ENCODE results near the gene GFI1.

The GFI1 gene

DNA sequence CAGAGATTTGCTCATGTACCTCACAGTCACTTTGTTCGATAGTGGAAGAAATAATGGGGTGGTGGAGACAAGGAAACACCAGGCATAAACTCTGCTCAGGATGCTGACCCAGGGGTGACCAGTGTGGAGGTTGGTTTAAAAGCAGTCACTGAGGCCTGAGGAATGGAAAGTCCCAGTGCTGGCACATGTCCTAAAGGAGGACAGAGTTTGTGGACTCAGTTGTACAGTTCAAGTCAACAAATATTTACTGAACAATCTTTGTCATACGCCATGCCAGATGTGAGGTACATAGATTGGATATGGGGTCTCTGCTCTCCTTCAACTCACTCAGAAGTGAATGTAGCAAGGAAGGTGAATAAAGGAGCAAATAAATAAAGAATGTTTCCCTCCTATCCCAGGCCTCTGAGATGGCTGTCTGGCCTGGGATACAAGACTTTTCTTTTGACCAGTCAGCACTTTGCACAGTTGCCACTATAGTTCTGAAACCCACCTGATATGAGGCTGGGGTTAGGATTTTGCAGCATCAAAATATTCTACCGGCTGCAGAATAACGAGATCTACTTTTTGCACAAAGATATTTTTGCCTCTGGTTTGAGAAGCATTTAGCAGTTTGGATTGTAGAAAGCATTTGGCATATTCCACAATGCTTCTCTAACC, 7.9 kb upstream of the GFI1 start:
- TF ChIP-seq, protein P1, sequence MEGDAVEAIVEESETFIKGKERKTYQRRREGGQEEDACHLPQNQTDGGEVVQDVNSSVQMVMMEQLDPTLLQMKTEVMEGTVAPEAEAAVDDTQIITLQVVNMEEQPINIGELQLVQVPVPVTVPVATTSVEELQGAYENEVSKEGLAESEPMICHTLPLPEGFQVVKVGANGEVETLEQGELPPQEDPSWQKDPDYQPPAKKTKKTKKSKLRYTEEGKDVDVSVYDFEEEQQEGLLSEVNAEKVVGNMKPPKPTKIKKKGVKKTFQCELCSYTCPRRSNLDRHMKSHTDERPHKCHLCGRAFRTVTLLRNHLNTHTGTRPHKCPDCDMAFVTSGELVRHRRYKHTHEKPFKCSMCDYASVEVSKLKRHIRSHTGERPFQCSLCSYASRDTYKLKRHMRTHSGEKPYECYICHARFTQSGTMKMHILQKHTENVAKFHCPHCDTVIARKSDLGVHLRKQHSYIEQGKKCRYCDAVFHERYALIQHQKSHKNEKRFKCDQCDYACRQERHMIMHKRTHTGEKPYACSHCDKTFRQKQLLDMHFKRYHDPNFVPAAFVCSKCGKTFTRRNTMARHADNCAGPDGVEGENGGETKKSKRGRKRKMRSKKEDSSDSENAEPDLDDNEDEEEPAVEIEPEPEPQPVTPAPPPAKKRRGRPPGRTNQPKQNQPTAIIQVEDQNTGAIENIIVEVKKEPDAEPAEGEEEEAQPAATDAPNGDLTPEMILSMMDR (IDR thresholded peaks at IDR 0.05), result no peak

DNA sequence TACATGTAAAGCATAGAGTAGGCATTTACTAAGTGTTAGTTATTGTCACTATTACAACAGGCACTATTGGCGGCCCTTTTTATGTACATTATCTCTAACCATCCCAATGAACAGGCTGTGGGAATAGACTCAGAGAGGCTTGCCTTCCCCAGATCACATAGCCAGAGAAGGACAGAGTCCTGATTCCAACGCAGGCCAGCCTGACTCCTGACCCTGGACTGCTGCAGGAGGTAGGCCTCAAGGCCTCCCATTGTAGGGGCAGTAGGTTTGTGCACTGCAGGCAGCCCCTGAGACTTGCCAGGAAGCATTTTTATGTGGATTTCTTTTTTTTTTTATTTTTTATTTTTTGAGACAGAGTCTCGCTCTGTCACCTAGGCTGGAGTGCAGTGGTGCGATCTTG, 6.4 kb upstream of the GFI1 start:
- TF ChIP-seq, protein P1 (IDR thresholded peaks at IDR 0.05), result no peak

DNA sequence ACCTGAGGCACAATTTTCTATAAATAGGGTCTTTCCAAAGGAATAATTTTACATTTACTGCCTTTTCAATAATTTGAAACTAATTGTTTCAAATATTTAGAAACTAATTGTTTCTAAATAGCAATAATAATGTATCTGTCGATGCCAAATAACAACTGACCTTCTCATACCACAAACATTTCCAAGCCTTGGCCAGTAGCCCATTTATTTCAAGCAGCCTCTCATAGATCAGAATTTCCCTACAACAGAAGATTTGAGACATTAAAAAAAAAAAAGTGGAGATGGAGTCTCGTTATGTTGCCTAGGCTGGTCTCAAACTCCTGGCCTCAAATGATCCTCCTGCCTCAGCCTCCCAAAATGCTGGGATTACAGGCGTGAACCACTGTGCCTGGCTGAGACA, 2.1 kb upstream of the GFI1 start:
- TF ChIP-seq, protein P1 (IDR thresholded peaks at IDR 0.05), result no peak

DNA sequence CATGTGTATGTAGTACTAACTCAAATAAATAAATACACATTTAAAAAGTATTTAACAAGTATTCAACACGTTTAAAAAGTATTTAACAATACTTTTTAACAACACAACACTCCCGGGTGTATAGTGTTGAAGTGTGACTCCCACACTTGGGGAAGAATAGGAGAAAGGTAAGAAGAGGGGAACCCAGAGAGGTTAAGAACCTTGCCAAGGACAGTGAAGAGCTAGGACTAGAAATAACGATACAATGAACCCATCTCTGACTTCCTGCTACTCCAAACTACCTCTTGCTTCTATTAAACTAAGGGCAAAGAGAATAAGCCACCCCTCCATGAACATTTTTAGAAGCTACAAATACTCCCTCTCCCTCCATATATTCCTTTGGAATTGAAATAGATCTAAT, 1.7 kb upstream of the GFI1 start:
- TF ChIP-seq, protein P1 (IDR thresholded peaks at IDR 0.05), result no peak

DNA sequence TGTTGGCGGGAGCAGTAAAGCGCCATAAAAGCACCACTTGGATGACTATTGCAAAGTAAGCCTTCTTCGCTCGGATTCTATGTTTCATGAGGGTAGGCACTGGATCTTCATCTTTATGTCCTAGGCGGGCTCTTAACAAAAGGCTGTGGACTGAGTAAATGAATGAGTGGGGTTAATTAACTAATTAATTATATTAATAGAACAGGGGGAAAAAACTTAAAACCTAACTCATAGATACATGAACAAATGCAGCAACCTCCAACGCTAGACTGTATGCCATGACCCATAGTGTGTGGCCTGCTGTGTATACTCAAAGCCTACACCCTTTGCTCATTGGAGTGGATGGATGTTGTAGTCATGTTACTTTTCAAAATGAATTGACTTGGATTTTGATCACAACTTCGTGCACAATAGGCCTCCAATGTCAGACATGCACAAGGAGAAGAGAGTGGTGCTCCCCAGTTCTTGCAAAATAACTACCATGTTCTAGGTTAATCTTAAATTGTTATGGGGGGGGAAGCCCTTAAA, 417 bp upstream of the GFI1 start:
- TF ChIP-seq, protein P1 (IDR thresholded peaks at IDR 0.05), result no peak

DNA sequence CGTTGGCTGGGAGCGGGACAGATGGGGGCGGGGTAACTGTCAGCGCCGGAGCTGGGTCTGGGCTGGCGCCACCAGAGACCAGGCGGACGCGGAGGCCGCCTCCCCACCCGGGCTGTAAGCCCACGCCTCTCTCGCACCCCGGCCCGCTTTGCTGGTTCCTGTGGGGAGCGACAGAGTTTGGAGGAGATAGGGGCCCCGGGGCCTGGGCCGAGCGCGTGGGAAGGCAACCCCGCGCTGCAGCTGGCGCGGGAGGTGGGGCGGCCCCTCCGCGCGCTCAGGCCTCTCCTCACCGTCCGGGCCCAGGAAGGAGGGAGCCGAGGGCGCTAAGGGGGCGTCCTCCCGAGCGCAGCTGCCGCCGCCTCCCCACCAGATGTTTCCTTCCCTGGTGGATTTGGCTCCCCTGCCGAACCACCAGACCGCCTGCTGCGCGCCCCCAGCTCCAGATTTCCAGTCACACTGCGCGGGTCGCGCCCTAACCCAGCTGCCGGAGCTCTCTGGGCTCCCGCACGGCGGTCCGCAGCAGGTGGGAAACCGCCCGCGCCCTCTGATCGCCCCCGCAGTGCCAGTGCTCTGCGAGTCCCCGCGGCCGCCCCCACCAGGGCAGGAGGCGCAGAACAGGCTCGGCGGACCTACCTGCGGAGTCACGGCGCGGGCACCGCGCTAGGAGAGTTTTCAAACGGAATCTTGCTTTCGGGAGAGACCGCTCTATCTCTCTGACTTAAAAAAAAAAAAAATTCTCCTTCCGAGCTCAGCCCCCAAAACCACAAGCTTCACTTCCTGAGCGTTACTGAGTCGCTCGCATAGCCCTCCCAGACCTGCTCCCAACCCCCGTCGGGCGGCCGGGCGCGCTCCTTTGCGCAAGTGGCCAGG, 1.1 kb downstream of the GFI1 start:
- TF ChIP-seq, protein P1 (IDR thresholded peaks at IDR 0.05), result peak; percentile 33; the same call in 1 of the 2 replicates

DNA sequence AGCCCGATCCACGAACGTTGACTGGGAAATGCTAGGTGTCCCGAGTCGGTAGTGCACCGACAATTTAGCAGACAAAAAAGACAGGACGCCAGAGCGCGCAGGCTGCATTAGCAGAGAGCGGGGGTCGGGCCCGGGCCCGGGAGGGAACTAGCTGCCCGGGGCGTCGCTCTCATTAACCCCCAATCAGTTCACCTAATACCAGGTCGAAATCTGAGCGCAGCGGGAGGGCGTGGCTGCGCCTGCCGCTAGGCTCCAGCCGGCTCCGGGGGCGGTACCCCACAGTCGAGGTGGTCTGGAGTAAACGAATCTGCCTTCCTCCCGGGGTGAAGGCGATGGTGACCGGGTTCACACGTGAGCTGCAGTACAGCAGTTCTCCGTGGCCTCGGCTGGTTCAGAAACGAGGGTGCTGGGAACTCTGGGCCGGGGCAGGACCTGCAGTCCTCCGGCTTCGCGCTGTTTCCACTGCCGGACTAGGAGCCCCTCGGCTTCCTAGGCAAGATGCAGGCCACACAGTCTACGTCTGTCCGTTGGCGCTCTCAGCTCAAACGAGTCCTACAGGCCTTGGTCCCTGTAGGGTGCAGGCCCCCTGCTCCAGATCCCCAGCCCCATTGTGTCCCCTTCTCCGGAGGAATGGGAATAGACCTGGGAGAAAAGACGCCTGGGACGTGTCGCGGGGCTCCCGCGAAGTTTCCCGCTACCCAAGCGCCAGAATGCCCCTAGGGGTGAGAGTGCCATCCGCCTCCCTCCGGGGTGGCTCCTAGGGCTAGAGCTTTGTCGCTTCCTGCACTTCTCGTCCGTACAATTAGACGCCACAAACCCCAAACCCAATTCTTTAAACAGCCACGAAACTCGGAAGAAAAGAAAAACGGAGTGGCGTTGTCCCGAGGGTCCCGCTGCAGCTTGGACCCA, 2.0 kb downstream of the GFI1 start:
- TF ChIP-seq, protein P1 (IDR thresholded peaks at IDR 0.05), result no peak

Measured in LNCAP (cell line).